ENCODE results near the gene CCS.
"Not testable (repeated sequence)": the region's sequence is repeated elsewhere in the genome, so short reads cannot be mapped to it uniquely, and the experiment has no call there.

Gene CCS

DNA sequence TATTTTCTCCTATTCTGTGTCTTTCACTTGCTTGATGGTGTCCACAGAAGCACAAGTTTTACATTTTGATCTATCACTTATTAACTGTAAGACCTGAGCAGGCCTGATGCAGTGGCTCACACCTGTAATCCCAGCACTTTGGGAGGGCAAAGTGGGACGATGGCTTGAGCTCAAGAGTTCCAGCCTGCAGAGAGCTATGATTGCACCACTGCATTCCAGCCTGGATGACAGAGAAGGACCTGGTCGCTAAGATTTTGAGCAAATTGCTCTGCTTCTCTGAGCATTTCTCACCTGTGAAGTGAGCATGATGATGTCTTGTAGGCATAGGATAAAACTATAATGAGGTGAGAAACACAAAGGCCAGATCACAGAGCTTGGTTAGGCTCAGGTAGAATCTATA is 6.8 kb upstream of the CCS start:
- TF ChIP-seq, protein P1, sequence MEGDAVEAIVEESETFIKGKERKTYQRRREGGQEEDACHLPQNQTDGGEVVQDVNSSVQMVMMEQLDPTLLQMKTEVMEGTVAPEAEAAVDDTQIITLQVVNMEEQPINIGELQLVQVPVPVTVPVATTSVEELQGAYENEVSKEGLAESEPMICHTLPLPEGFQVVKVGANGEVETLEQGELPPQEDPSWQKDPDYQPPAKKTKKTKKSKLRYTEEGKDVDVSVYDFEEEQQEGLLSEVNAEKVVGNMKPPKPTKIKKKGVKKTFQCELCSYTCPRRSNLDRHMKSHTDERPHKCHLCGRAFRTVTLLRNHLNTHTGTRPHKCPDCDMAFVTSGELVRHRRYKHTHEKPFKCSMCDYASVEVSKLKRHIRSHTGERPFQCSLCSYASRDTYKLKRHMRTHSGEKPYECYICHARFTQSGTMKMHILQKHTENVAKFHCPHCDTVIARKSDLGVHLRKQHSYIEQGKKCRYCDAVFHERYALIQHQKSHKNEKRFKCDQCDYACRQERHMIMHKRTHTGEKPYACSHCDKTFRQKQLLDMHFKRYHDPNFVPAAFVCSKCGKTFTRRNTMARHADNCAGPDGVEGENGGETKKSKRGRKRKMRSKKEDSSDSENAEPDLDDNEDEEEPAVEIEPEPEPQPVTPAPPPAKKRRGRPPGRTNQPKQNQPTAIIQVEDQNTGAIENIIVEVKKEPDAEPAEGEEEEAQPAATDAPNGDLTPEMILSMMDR (conservative IDR thresholded peaks at IDR 0.05), result no peak
- H3K27ac ChIP-seq, result no peak overlapping the region

DNA sequence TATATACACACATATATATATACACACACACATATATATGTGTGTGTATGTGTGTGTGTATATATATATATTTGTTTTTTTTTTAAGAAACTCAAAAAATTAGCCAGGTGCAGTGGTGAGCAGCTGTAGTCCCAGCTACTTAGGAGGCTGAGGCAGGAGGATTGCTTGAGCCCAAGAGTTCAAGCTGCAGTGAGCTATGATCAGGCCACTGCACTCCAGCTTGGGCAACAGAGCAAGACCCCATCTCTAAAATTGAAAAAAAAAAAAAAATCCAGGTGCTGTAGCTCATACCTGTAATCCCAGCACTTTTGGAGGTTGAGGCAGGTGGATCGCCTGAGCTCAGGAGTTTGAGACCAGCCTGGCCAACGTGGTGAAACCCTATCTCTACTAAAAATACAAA is 3.7 kb upstream of the CCS start:
- not testable (repeated sequence) for H3K27ac ChIP-seq

DNA sequence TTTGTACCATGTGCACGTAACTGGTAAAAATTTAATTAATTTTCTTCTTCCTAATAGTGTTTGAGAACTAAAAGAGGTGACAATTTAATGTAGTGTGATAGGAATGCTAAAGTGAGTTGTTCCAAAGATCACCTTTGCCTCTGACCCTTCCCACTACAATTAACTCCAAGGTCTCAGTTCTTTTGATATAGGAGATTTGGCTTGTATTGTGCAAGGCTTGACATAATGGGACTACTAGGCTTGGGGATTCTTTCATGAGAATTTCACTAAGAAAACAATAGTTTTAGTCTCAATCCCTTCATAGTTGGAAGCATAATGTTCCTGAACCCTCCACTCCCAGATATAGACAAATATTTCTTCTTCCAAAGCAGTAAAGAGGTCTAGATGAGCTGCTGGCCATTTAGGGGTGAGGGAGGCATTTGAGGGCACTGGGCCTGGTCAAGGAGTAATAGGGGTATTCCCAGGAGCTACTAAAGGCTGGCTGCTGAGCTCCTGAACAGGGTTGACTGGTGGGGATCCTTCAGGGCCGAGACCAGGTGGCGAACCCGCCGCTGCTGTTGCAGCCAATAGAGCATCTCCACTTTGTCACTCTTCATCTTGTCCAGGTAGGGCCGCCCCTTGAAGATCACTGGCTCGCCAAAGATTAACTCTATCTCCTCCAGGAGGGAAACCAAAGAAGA is 2.8 kb upstream of the CCS start:
- TF ChIP-seq, protein P1 (conservative IDR thresholded peaks at IDR 0.05), result no peak
- no peak overlapping the region for H3K27ac ChIP-seq

DNA sequence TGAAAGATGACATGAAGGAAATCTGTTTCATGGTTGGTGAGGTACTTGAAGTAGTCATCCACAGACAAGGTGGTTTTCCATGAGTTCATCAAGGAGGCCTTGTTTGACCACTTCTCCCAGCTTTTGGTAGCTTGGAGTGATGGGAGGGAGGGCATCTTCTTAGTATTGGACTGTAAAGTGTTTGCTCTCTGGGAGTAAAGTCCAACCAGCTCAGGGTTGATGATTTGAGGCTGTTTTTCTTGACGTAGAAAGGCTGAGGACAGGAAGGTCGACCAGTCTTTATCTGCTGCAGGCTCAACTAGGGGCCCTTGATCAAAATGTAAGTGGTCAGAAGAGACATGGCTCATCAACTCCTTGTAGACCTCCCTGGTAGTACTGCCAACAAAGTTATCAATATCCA is 1.8 kb upstream of the CCS start:
- TF ChIP-seq, protein P1 (conservative IDR thresholded peaks at IDR 0.05), result no peak
- H3K27ac ChIP-seq, result no peak overlapping the region

DNA sequence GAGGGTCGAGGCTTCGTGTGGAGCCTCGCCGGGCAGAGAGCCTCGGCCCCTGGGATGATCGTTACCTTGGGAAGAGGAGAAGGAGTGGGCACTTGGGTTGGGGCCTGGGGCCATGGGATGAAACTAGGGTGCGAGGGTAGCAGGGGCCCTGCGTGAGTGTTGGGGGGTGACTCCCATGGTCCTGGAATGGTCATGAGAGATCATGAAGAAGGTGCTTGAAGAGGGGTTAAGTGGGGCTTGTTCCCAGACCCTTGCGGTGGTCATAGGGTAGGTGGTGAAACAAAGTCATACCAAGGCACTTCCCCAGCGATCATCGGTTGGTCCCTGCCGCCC is 284 bp downstream of the CCS start:
- H3K27ac ChIP-seq, result peak overlapping the region; percentile 79
- TF ChIP-seq, protein P1 (conservative IDR thresholded peaks at IDR 0.05), result no peak

DNA sequence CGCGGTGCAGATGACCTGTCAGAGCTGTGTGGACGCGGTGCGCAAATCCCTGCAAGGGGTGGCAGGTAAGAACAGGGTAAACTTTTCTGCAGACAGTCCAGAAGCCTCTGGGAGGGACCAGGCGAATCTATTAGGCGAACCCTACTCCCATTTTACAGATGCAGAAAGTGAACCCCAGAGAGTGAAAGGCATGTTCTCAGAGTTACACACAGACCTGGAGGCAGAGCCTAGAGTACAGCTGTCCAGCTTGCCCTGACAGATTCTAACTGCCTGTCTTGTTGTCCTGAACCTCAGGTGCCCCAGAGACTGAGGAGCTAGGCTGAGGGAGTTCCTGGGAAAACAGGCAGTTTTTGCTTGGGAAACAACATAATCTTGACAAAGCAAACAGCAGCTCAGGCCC is 665 bp downstream of the CCS start:
- TF ChIP-seq, protein P1 (conservative IDR thresholded peaks at IDR 0.05), result no peak

DNA sequence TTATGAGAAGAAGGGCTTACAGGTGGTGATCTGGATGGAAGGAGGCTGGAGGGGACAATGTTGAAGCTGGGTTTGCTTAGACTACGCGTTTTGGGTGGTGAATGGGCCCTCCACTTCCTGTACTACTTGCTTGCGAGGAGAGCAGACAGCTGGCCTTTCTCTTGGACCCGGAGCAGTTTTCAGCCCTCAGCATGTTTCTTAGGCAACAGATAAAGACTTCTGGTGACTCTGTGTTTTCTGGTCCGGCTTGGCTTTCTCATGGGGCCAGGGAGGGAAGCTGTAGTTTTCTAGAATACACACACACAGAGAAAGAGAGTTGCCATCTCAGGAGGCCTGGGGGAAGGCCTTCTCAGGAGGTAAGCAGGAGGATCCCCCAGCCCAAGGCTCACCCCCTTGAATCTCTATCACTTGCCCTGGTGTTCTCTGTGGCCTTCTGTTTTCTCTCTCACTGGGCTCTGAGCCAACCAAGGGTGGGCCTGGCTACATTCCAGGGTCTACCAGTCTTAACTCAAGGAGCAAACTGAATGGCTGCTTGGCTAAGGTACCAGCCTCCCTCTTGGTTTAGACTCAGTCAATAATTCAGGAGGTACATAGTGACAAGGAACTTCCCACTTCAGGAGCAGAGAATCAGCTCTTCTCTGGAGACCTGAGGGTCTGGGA is 2.4 kb downstream of the CCS start:
- TF ChIP-seq, protein P1 (conservative IDR thresholded peaks at IDR 0.05), result no peak
- H3K27ac ChIP-seq, result peak overlapping the region; percentile 2; the same call in 1 of the 2 replicates

More for the DNA sequence above, 665 bp downstream of the CCS start:
- peak overlapping the region; percentile 79; the same call in 1 of the 2 replicates for H3K27ac ChIP-seq

DNA sequence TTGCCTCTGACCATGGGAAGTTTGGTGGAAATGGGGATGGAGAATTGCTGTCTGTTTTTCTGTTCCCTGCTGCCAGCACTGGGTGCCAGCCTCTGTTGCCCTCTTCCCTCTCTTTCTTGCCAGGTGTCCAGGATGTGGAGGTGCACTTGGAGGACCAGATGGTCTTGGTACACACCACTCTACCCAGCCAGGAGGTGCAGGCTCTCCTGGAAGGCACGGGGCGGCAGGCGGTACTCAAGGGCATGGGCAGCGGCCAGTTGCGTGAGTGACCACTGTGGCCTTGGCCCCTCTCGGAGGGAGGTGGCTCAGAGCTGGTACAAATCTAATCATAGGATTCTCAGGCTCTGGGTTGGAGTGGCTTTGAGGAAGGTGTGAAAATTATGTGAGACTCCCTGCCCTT is 6.0 kb downstream of the CCS start:
- no peak overlapping the region for H3K27ac ChIP-seq
- TF ChIP-seq, protein P1 (conservative IDR thresholded peaks at IDR 0.05), result no peak

All from VCaP (cell line).